ENCODE results near the gene PDE1C. TPM values are rescaled to one million over a fixed set of nuclear protein-coding genes. Genes with fewer than 3 reads are reported as not detected.

PDE1C gene
- total and polyA plus RNA-seq, 2 donors (not counting 1 experiment from before 2014, with no cell fraction given): 16.6 to 27.6 TPM

GRCh38 chr7:31855530-31855929 is 214.7 kb downstream of the PDE1C start:
- H3K9ac ChIP-seq (ENCODE audit: insufficient read depth, low read length): no peak overlapping the region
- no peak for DNase-seq (ENCODE audit: low read depth in 2 of 2)
- H3K27ac ChIP-seq (ENCODE audit: insufficient read depth, low read length): no peak overlapping the region
- no peaks in the 10 kb centered on the region for H3K79me2 ChIP-seq (ENCODE audit: control insufficient read depth, insufficient read depth, low read length)
- no peaks in the 10 kb centered on the region for H3K4me1 ChIP-seq (ENCODE audit: control insufficient read depth, extremely low read depth, insufficient read depth, low read length)
- no peaks in the 10 kb centered on the region for H4K20me1 ChIP-seq (ENCODE audit: control insufficient read depth, extremely low read depth, insufficient read depth, low read length)
- no peak overlapping the region for H3K4me2 ChIP-seq (ENCODE audit: extremely low read depth, insufficient read depth, low read length)
- no peak overlapping the region for H2AFZ ChIP-seq (ENCODE audit: low read length)
- TF ChIP-seq EZH2 (IDR thresholded peaks at IDR 0.05; ENCODE audit: low read length, missing control alignments) (no peak), CTCF (conservative IDR thresholded peaks at IDR 0.05 in 1 of 2, IDR thresholded peaks at IDR 0.05 in 1 of 2; ENCODE audit: low read depth in 1 of 2, low read length in 2 of 2) (no peak)
- H3K27me3 ChIP-seq (ENCODE audit: control insufficient read depth, insufficient read depth, low read length): no peaks in the 10 kb centered on the region
- no peaks in the 10 kb centered on the region for H3K9me3 ChIP-seq (ENCODE audit: control insufficient read depth, insufficient read depth, low read depth, low read length)
- no peaks in the 10 kb centered on the region for H3K36me3 ChIP-seq (ENCODE audit: control insufficient read depth, insufficient read depth, low read length)
- no peak overlapping the region for H3K4me3 ChIP-seq (replicated peaks in 1 of 4; ENCODE audit: control extremely low read depth in 1 of 4, insufficient read depth in 1 of 4, low read depth in 3 of 4, low read length in 4 of 4)

GRCh38 chr7:31853380-31853779 is 216.8 kb downstream of the PDE1C start:
- no peaks in the 10 kb centered on the region for H3K79me2 ChIP-seq (ENCODE audit: control insufficient read depth, insufficient read depth, low read length)

GRCh38 chr7:31852462-31852861 is 217.7 kb downstream of the PDE1C start:
- no peak overlapping the region for H3K4me3 ChIP-seq (replicated peaks in 1 of 4; ENCODE audit: control extremely low read depth in 1 of 4, insufficient read depth in 1 of 4, low read depth in 3 of 4, low read length in 4 of 4)
- TF ChIP-seq CTCF (conservative IDR thresholded peaks at IDR 0.05 in 1 of 2, IDR thresholded peaks at IDR 0.05 in 1 of 2; ENCODE audit: low read depth in 1 of 2, low read length in 2 of 2) (no peak), EZH2 (IDR thresholded peaks at IDR 0.05; ENCODE audit: low read length, missing control alignments) (no peak)
- no peaks in the 10 kb centered on the region for H3K79me2 ChIP-seq (ENCODE audit: control insufficient read depth, insufficient read depth, low read length)
- H3K27me3 ChIP-seq (ENCODE audit: control insufficient read depth, insufficient read depth, low read length): no peaks in the 10 kb centered on the region
- DNase-seq (ENCODE audit: low read depth in 2 of 2): no peak
- no peak overlapping the region for H3K4me2 ChIP-seq (ENCODE audit: extremely low read depth, insufficient read depth, low read length)
- H3K4me1 ChIP-seq (ENCODE audit: control insufficient read depth, extremely low read depth, insufficient read depth, low read length): no peaks in the 10 kb centered on the region
- no peaks in the 10 kb centered on the region for H4K20me1 ChIP-seq (ENCODE audit: control insufficient read depth, extremely low read depth, insufficient read depth, low read length)
- no peak overlapping the region for H2AFZ ChIP-seq (ENCODE audit: low read length)
- no peak overlapping the region for H3K27ac ChIP-seq (ENCODE audit: insufficient read depth, low read length)
- H3K9me3 ChIP-seq (ENCODE audit: control insufficient read depth, insufficient read depth, low read depth, low read length): no peaks in the 10 kb centered on the region
- H3K36me3 ChIP-seq (ENCODE audit: control insufficient read depth, insufficient read depth, low read length): no peaks in the 10 kb centered on the region
- H3K9ac ChIP-seq (ENCODE audit: insufficient read depth, low read length): no peak overlapping the region

More at GRCh38 chr7:31853380-31853779, 216.8 kb downstream of the PDE1C start:
- H3K9ac ChIP-seq (ENCODE audit: insufficient read depth, low read length): no peak overlapping the region
- H3K27ac ChIP-seq (ENCODE audit: insufficient read depth, low read length): no peak overlapping the region
- no peaks in the 10 kb centered on the region for H3K27me3 ChIP-seq (ENCODE audit: control insufficient read depth, insufficient read depth, low read length)
- H3K9me3 ChIP-seq (ENCODE audit: control insufficient read depth, insufficient read depth, low read depth, low read length): no peaks in the 10 kb centered on the region
- H3K4me3 ChIP-seq (replicated peaks in 1 of 4; ENCODE audit: control extremely low read depth in 1 of 4, insufficient read depth in 1 of 4, low read depth in 3 of 4, low read length in 4 of 4): no peak overlapping the region
- no peaks in the 10 kb centered on the region for H3K4me1 ChIP-seq (ENCODE audit: control insufficient read depth, extremely low read depth, insufficient read depth, low read length)
- TF ChIP-seq CTCF (conservative IDR thresholded peaks at IDR 0.05 in 1 of 2, IDR thresholded peaks at IDR 0.05 in 1 of 2; ENCODE audit: low read depth in 1 of 2, low read length in 2 of 2) (no peak), EZH2 (IDR thresholded peaks at IDR 0.05; ENCODE audit: low read length, missing control alignments) (no peak)
- no peak overlapping the region for H2AFZ ChIP-seq (ENCODE audit: low read length)
- H3K36me3 ChIP-seq (ENCODE audit: control insufficient read depth, insufficient read depth, low read length): no peaks in the 10 kb centered on the region
- H4K20me1 ChIP-seq (ENCODE audit: control insufficient read depth, extremely low read depth, insufficient read depth, low read length): no peaks in the 10 kb centered on the region
- H3K4me2 ChIP-seq (ENCODE audit: extremely low read depth, insufficient read depth, low read length): no peak overlapping the region
- no peak for DNase-seq (ENCODE audit: low read depth in 2 of 2)
